SK-N-SH treated with all-trans-retinoic acid at 6 μM for 48 hours (cell line): ENCODE results near the gene FOXN3.

ENCODE experiments used
- ATAC-seq: fragments of 200-7000 bp; cut with Tn5 transposase; 3 replicates; pipeline ENCODE4 v1.9.1; 2020; ENCODE audit warnings: mild to moderate bottlenecking, moderate library complexity
- BACH2 ChIP-seq: fragments of 250-450 bp; sonication (Bioruptor Pico); IDR thresholded peaks from 2 replicates; pipeline ENCODE4 v1.9.0; 2021; ENCODE audit warnings: mild to moderate bottlenecking, borderline replicate concordance
- CREB5 ChIP-seq: fragments of 250-450 bp; sonication (Bioruptor Pico); IDR thresholded peaks from 2 replicates; pipeline ENCODE4 v1.5.1; 2020; ENCODE audit warnings: low read depth, mild to moderate bottlenecking, moderate library complexity
- CSRNP3 ChIP-seq: fragments of 250-450 bp; sonication (Bioruptor Pico); IDR thresholded peaks from 2 replicates; pipeline ENCODE4 v1.5.1; 2021; ENCODE audit warnings: mild to moderate bottlenecking, moderate library complexity
- ESRRG ChIP-seq: fragments of 250-450 bp; sonication (Bioruptor Pico); IDR thresholded peaks from 2 replicates; pipeline ENCODE4 v1.6.1; 2021; ENCODE audit warnings: mild to moderate bottlenecking
- GLIS3 ChIP-seq: fragments of 250-450 bp; sonication (Bioruptor Pico); IDR thresholded peaks from 2 replicates; pipeline ENCODE4 v1.5.0; 2020; ENCODE audit warnings: mild to moderate bottlenecking, moderate library complexity
- ISL1 ChIP-seq: fragments of 250-450 bp; sonication (Bioruptor Pico); IDR thresholded peaks from 2 replicates; pipeline ENCODE4 v2.1.2; 2022; ENCODE audit warnings: mild to moderate bottlenecking, moderate library complexity
- OSR1 ChIP-seq: fragments of 250-450 bp; sonication (Bioruptor Pico); IDR thresholded peaks from 2 replicates; pipeline ENCODE4 v1.8.0; 2022; ENCODE audit warnings: moderate library complexity, mild to moderate bottlenecking, inconsistent platforms
- PATZ1 ChIP-seq: fragments of 250-450 bp; sonication (Bioruptor Pico); IDR thresholded peaks from 2 replicates; pipeline ENCODE4 v1.8.0; 2020; ENCODE audit warnings: mild to moderate bottlenecking, moderate library complexity, borderline replicate concordance
- POU6F1 ChIP-seq: fragments of 250-450 bp; sonication (Bioruptor Pico); IDR thresholded peaks from 2 replicates; pipeline ENCODE4 v1.8.0; 2021; ENCODE audit warnings: low read depth, mild to moderate bottlenecking, moderate library complexity, borderline replicate concordance
- RARB ChIP-seq: fragments of 250-450 bp; sonication (Bioruptor Pico); IDR thresholded peaks from 2 replicates; pipeline ENCODE4 v1.8.0; 2021; ENCODE audit warnings: mild to moderate bottlenecking, moderate library complexity
- TCF4 ChIP-seq: fragments of 250-450 bp; sonication (Bioruptor Pico); IDR thresholded peaks from 2 replicates; pipeline ENCODE4 v1.8.0; 2021; ENCODE audit warnings: mild to moderate bottlenecking, moderate library complexity, borderline replicate concordance
- TOX ChIP-seq: fragments of 250-450 bp; sonication (Bioruptor Pico); IDR thresholded peaks from 2 replicates; pipeline ENCODE4 v1.8.0; 2021; ENCODE audit warnings: mild to moderate bottlenecking, moderate library complexity, borderline replicate concordance
- TSHZ2 ChIP-seq: fragments of 250-450 bp; sonication (Bioruptor Pico); IDR thresholded peaks from 2 replicates; pipeline ENCODE4 v1.5.0; 2020; ENCODE audit warnings: mild to moderate bottlenecking, moderate library complexity
- ZFP30 ChIP-seq: fragments of 450-650 bp; formaldehyde crosslinking; IDR thresholded peaks from 2 replicates; pipeline ENCODE4 v1.5.0; 2022; ENCODE audit warnings: mild to moderate bottlenecking, moderate library complexity
- ZNF70 ChIP-seq: fragments of 450-650 bp; formaldehyde crosslinking; IDR thresholded peaks from 2 replicates; pipeline ENCODE4 v1.5.0; 2020; ENCODE audit warnings: mild to moderate bottlenecking, moderate library complexity

FOXN3 gene

GRCh38 chr14:89454996-89455395 is 38.0 kb upstream of the FOXN3 start:
- ATAC-seq, result no peak
- TF ChIP-seq BACH2 (CRISPR knock-in tag) (no peak), ESRRG (CRISPR knock-in tag) (no peak), CSRNP3 (CRISPR knock-in tag) (no peak), TCF4 (CRISPR knock-in tag) (no peak), GLIS3 (no peak), ZNF70 (no peak)

- ATAC-seq, result no peak
- TF ChIP-seq TOX (CRISPR knock-in tag) (no peak), ISL1 (CRISPR knock-in tag) (no peak), BACH2 (CRISPR knock-in tag) (no peak), RARB (no peak), POU6F1 (CRISPR knock-in tag) (no peak), TCF4 (CRISPR knock-in tag) (no peak), ZFP30 (CRISPR knock-in tag) (no peak), PATZ1 (CRISPR knock-in tag) (no peak)
Measured at GRCh38 chr14:89452281-89452680, 35.2 kb upstream of the FOXN3 start.

GRCh38 chr14:89451229-89451628 is 34.2 kb upstream of the FOXN3 start:
- no peak for ATAC-seq
- no peak for TF ChIP-seq OSR1
- no peak for TF ChIP-seq TSHZ2 (CRISPR knock-in tag)
- no peak for TF ChIP-seq POU6F1 (CRISPR knock-in tag)
- TF ChIP-seq CREB5, result no peak
- no peak for TF ChIP-seq PATZ1 (CRISPR knock-in tag)
